Activated CD8-positive, alpha-beta T cell treated with anti-CD3 and anti-CD28 coated beads for 36 hours (primary cell): Measurements from ENCODE around the gene SYN1. TPM values are rescaled to one million over a fixed set of nuclear protein-coding genes. Genes with fewer than 3 reads are reported as not detected.
"Not testable (repeated sequence)": the region's sequence is repeated elsewhere in the genome, so short reads cannot be mapped to it uniquely, and the experiment has no call there.

Experiments used
- ATAC-seq: fragments of 200-7000 bp; cut with Tn5 transposase; one replicate; pipeline ENCODE4 v1.10.0; 2021; ENCODE audit warnings: mild to moderate bottlenecking, moderate library complexity
- CTCF ChIA-PET: fragments of 350-600 bp; sonication (Branson Sonifier 250); formaldehyde crosslinking; loops from one replicate; lab custom pipeline; 2021; ENCODE audit warnings: antibody characterized with exemption; lab: Charles Lee
- POLR2A ChIA-PET: fragments of 350-600 bp; sonication (Branson Sonifier 250); formaldehyde crosslinking; loops from one replicate; lab custom pipeline; 2021; ENCODE audit warnings: antibody characterized with exemption; lab: Charles Lee
- DNase-seq: peaks from one replicate; pipeline ENCODE4 v3.0.0-alpha.2; 2020
- H3K27ac Mint-ChIP-seq: one replicate; pipeline ENCODE4 v1.8.0; 2021; ENCODE audit warnings: mild to moderate bottlenecking, mixed read lengths
- H3K27me3 Mint-ChIP-seq: one replicate; pipeline ENCODE4 v1.8.0; 2021; ENCODE audit warnings: mixed read lengths
- H3K36me3 Mint-ChIP-seq: one replicate; pipeline ENCODE4 v1.8.0; 2021; ENCODE audit warnings: low read depth, mixed read lengths
- H3K4me1 Mint-ChIP-seq: one replicate; pipeline ENCODE4 v1.8.0; 2021; ENCODE audit warnings: low read depth, mixed read lengths
- H3K4me3 Mint-ChIP-seq: one replicate; pipeline ENCODE4 v1.8.0; 2021; ENCODE audit warnings: mild to moderate bottlenecking, moderate library complexity, mixed read lengths
- H3K9me3 Mint-ChIP-seq: one replicate; pipeline ENCODE4 v1.8.0; 2021; ENCODE audit warnings: mixed read lengths
- intact Hi-C: fragments of 100-400 bp; cut with micrococcal nuclease; formaldehyde crosslinking; loops from one replicate; pipeline ENCODE4 v1.10.0; 2022
- total RNA-seq, 2 experiments: library from RNA; stranded (reverse); gene quantifications; one replicate each; pipeline ENCODE4 v1.2.3, GENCODE V29; 2021
- TF ChIP-seq, protein P1 (sequence below): fragments of 200-600 bp; IDR thresholded peaks from one replicate; pipeline ENCODE4 v1.8.0; 2022; ENCODE audit warnings: antibody characterized with exemption, mild to moderate bottlenecking

SYN1 gene
- total RNA-seq, 2 experiments from 2014 or later = 0.67 to 0.74 TPM

DNA sequence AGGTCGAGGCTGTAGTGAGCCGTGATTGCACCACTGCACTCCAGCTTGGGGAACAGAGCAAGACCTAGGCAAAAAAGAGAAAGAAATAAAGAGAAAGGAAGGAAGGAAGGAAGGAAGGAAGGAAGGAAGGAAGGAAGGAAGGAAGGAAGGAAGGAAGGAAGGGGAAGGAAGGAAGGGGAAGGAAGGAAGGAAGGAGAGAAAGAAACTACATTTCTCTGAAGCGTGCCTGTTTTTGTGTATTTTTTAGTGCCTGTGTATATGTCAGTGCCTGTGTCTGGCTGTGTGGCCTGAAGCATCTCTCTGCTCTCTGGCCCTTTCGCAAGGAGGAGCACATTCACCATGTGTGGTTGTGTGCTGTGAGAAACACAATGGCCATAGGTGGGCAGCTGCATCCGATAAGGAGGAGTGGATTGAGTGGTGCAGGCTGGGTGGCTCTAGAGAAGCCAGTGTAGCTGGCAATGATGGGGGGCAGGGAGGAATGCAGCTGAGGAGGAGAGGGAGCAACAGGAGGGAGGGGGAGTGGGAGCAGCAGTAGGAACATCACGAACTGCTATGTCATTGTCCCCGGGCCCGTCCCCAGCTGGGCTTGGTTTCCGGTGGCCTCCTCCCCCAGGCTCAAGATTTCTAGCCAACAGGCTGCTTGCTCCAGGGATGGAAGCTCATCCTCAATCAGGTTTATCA, 11.4 kb downstream of the SYN1 start:
- Mint-ChIP-seq H3K27me3 (no peaks in the 10 kb centered on the region), H3K4me3 (no peak overlapping the region), H3K27ac (no peak overlapping the region), H3K36me3 (no peaks in the 10 kb centered on the region), H3K9me3 (no peaks in the 10 kb centered on the region), H3K4me1 (peaks cover 5% of the 10 kb centered on the region)
- no peak for ATAC-seq
- POLR2A ChIA-PET = interaction anchor here (0.6 kb wide), 1 partner anchor 47 kb away, joined by 3 read pairs; no protein-coding TSS in a partner anchor
- DNase-seq = no peak
- CTCF ChIA-PET = interaction anchor here (1.2 kb wide), 1 partner anchor 10 kb away, joined by 3 read pairs; no protein-coding TSS in a partner anchor
- intact Hi-C loops = no loop called here
- TF ChIP-seq, protein P1, sequence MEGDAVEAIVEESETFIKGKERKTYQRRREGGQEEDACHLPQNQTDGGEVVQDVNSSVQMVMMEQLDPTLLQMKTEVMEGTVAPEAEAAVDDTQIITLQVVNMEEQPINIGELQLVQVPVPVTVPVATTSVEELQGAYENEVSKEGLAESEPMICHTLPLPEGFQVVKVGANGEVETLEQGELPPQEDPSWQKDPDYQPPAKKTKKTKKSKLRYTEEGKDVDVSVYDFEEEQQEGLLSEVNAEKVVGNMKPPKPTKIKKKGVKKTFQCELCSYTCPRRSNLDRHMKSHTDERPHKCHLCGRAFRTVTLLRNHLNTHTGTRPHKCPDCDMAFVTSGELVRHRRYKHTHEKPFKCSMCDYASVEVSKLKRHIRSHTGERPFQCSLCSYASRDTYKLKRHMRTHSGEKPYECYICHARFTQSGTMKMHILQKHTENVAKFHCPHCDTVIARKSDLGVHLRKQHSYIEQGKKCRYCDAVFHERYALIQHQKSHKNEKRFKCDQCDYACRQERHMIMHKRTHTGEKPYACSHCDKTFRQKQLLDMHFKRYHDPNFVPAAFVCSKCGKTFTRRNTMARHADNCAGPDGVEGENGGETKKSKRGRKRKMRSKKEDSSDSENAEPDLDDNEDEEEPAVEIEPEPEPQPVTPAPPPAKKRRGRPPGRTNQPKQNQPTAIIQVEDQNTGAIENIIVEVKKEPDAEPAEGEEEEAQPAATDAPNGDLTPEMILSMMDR = no peak

DNA sequence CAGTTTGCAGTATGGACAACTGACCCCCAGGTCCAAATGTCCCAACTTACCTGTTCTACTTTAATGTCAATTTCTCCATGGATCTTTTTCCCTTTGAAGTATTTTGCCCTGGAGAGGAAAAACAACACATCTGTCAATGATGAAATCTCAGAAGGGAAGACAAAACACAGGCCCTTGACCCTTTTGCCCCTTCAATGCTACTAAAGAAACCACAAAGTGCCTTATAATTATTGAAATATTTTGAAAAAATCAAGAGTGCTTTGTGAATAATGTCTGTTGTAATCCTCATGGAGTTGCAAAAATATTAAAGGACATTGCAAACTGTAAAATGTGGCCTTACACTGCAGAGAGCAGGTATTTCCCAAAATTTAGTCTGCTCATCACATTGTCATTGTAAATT, 12.6 kb downstream of the SYN1 start:
- intact Hi-C loops = no loop called here
- POLR2A ChIA-PET = no interaction called here
- Mint-ChIP-seq H3K27me3 (no peaks in the 10 kb centered on the region), H3K36me3 (no peaks in the 10 kb centered on the region), H3K9me3 (no peaks in the 10 kb centered on the region), H3K4me1 (peaks cover 5% of the 10 kb centered on the region), H3K4me3 (no peak overlapping the region), H3K27ac (no peak overlapping the region)
- TF ChIP-seq, protein P1 = no peak
- CTCF ChIA-PET = no interaction called here
- DNase-seq = no peak
- no peak for ATAC-seq

DNA sequence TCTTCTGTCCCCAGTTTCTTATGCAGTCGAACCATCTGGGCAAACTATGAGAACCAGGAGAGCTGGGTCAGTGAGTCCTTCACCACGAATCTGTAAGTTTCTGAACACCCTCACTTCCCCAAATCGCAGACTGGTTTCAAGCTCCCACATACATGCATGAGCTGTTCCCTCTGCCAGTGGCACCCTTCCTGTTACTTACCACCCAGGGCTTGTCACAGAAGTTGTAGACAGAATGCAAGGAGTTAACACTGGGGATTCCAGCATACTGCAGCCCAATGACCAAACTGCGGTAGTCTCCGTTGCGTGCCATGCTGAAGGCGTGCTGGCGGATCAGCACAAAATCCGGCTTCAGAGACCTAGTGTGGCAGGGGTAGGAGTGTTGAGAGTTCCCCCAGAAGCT, 14.6 kb downstream of the SYN1 start:
- intact Hi-C loops = no loop called here
- TF ChIP-seq, protein P1 = no peak
- no peaks in the 10 kb centered on the region for H3K9me3 Mint-ChIP-seq

DNA sequence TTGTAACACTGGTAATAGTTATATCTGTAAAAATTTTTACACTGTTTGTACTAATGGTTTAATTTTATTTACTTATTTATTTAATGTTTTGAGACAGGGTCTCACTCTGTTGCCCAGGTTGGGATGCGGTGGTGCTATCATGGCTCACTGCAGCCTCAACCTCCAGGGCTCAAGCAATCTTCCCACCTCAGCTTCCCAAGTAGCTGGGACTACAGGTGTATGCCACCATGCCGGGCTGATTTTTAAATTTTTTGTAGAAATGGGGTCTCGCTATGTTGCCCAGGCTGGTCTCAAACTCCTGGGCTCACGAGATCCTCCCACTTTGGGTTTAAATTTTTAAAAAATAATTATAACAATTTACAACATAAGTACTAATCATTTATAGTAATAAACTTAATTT, 16.5 kb downstream of the SYN1 start:
- ATAC-seq, intact Hi-C loops, H3K27me3 Mint-ChIP-seq, H3K27ac Mint-ChIP-seq, H3K4me3 Mint-ChIP-seq, H3K4me1 Mint-ChIP-seq, DNase-seq, H3K9me3 Mint-ChIP-seq, POLR2A ChIA-PET, H3K36me3 Mint-ChIP-seq, CTCF ChIA-PET: not testable (repeated sequence)

More for the DNA sequence above, 14.6 kb downstream of the SYN1 start:
- ChIA-PET POLR2A (no interaction called here), CTCF (no interaction called here)
- H3K4me1 Mint-ChIP-seq = peaks cover 5% of the 10 kb centered on the region
- no peak overlapping the region for H3K27ac Mint-ChIP-seq
- no peak overlapping the region for H3K4me3 Mint-ChIP-seq
- ATAC-seq (no peak), DNase-seq (no peak)
- H3K27me3 Mint-ChIP-seq = no peaks in the 10 kb centered on the region
- no peaks in the 10 kb centered on the region for H3K36me3 Mint-ChIP-seq

DNA sequence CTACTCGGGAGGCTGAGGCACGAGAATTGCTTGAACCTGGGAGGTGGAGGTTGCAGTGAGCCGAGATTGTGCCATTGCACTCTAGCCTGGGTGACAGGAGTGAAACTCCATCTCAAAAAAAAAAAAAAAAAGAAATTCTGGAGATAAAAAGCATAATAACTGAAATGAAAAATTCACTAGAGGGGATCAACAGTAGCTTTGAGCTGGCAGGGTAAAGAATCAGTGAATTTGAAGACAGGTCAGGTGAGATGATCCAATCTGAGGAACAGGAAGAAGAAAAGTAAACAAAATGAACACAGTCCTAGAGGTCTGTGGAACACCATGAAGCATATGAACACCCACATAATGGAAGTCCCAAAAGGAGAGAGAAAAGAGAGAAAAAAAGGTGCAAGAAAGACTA, 22.4 kb downstream of the SYN1 start:
- H3K4me1 Mint-ChIP-seq = peaks cover 6% of the 10 kb centered on the region
- H3K27ac Mint-ChIP-seq = no peak overlapping the region
- TF ChIP-seq, protein P1 = no peak
- POLR2A ChIA-PET = no interaction called here
- peaks cover 6% of the 10 kb centered on the region for H3K9me3 Mint-ChIP-seq
- ATAC-seq (no peak), DNase-seq (no peak)
- CTCF ChIA-PET = no interaction called here
- H3K27me3 Mint-ChIP-seq = no peaks in the 10 kb centered on the region
- H3K36me3 Mint-ChIP-seq = peaks cover 5% of the 10 kb centered on the region
- intact Hi-C loops = no loop called here
- H3K4me3 Mint-ChIP-seq = no peak overlapping the region
